Hypothalamus (tissue), 51 donors: ENCODE measurements around the gene TSEN2.

Experiments
- DNase-seq, 51 donors: peaks; one replicate each; lab custom pipeline; 2025; lab: John Stamatoyannopoulos, UW

The TSEN2 gene

DNA sequence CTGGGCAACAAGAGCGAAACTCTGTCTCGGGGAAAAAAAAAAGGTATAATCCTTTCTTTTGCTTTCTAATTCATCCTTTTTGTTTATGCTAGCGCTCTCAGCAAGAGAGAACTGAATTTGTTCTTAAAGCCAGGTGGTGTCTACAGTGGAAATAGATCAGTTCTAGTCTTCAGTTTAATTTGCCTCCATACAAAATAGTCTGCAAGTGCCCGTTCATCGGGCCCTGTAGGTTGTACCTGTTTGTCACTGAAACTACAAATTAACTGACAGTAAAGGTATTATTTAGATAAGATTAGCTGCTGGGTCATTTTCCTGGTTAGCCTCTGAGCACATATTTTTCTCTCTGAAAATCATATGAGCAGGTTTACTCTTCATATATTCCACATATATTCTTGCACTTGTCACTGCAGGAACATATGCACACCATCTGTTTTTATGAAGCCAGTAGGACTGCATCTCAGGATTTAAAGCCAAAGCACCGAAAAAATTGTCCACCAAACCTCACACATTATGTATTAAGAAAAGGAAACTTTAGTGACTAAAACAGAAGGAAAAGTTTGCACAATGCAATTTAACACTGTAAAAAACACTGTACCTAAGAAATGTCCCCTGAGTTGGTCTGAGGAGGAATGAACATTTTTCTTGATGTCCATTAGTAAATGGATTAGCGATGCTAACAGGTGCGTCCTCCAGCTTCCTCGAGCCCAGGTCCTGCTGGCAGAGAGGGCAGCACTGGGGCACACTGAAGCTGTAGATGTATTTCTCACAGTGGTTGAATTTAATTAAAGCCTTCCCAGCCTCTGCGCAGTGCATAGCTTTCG is 60.6 kb downstream of the TSEN2 start:
- DNase-seq = no peak

DNA sequence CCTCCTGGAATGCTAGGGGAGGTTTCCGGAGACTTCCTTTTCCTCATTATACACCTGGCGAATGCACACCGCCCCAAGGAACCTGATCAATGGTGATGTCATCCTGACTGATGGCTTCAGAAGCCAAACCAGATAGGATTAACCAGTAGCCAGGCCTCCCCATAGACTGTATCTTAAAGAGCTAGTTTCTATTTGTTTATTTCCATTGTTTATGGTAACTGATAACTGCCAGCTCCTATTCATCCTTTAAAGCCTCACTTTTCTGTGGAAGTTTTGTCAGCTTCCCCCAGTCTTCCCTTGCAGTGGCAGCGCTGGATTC is 61.2 kb downstream of the TSEN2 start, which contains the start of gene MKRN2OS:
TSS of gene MKRN2OS (minus strand) at position 27 of the 319 bp plus-strand sequence. CDS start 35 bp downstream, outside the sequence.
- DNase-seq = no peak

DNA sequence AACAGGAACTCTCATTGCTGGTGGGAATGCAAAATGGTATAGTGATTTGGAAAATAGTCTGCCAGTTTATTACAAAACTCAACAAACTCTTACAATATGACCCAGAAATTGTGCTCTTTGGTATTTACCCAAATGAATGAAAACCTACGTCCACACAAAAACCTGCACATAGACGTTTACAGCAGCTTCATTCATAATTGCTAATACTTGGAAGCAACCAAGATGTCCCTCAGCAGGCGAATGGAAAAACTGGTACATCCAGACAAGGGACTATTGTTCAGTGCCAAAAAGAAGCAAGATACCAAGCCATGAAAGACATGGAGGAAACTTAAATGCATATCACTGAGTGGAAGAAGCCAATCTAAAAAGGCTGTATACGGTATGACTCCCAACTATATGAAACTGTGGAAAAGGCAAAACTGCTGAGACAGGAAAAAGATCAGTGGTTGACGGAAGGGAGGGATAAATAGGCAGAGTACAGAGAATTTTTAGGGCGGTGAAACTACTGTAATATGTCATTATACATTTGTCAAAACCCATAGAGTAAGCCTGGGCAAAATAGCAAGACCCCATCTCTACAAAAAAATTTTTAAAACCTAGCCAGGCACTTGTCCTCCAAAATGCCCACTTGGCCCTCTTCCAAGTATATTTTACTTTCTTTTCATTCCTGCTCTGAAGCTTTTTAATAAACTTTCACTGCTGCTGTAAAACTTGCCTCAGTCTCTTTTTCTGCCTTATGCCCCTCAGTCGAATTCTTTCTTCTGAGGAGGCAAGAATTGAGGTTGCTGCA is 65.9 kb downstream of the TSEN2 start:
- DNase-seq = no peak

DNA sequence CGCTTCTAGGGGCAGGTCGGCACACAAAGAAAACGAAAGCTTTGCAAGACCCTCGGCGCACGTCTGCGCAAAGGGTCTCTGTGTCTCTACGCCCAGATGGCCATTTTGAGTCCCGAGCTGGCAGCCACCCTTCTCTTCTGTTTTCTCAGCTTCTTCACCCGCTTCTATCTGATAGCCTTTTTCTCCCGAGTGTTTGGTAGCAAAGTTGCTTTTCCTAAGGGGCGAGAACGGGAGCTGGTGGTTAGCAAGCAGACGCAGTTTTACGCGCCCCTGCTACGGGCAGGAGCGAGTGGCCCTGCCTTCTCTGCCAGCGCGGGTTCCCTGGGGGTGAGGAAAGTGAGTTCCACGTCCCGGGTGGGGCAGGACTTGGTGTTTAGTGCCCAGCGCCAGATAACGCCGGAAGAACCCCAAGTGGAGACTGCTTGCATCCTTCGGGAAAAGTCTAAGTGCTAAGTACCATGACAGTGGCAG is 69.7 kb downstream of the TSEN2 start:
- DNase-seq = peak in 7 of 51 donors; percentile 5 to 20 (median 7)

DNA sequence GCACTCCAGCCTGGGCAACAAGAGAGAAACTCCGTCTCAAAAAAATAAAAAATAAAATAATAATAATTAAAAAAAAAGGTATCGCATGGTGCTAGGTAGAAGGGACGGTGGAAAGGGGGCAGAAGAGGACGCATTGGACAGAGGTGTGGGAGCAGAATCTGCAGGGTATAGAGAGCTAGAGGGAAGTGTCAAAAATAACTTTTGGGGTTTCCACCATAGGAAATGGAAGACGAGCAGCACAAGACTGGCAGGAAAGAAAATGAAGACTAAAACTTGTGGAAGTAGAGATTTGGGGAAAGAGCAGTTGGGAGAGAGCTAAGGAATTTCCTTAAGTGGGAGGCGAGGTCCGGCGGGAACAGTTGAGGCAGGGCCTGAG is 72.0 kb downstream of the TSEN2 start:
- DNase-seq = no peak

DNA sequence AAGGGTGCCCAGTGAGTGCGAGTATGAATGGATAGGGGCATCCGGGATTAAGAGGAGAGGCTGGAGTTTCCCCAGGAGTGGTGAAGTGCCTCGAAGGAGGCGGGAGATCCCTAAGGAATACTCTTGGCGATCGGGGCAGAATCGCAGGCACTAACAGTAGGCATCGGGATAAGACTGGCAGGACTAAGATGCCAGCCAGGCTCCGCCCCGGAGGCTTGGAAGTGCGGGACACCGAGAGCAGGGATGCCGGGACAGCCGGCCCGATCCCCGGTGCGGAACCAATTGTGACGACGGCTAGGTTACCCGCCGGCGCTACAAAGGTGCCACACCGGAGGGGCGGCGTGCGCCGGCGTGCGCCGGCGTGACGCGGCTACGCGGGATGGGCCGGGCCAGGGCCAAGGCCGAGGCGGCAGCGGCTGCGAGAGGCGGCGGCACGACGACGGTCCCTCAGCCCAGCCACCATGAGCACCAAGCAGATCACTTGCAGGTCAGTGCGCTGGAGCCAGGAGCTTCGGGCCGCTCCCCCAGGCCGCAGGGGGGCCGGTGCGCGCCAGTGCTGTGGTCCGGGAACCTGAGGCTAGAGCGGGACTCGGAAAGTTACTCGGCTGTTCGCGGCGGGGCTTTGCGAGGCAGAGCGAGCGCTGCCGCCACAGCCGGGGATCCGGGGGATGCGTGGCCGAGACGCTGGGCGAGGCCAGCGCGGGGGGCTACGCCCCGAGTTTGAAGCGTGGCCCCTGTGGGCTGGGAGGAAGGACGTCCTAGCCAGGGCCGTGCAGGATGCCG is 72.6 kb downstream of the TSEN2 start, which contains the start of gene MKRN2:
TSS of gene MKRN2 (plus strand) at position 398 of the 783 bp plus-strand sequence. CDS start at position 462, 64 bp downstream.
- peak; percentile 30 to 92 (median 84) for DNase-seq

DNA sequence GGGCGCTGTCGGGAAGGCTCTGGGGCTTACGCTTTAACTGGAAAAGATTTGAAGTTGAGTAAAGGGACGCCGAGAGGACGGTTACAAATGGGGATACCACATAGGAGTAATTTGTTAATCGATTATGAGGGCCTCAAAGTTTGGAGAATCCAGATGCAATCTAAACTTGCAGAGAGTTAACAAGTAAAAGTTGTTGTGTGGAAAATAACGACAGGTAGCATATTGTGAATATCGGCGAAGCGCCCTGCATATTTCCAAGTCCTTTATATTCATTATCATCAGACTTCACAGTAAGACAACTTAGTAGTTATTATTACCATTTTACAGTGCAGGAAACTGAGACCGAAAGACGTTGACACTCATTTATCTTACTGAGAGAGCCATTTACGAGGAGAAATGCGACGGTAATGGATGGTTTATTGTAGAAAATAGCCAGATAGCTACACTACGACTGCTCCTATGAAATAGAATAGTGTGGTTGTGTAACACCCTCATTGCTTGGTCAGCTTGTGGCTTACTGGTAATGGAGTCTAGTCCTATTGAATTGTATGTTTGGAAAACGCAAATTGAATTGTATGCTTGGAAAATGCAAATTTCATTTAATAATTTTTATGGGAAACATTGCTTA is 73.3 kb downstream of the TSEN2 start:
- DNase-seq = peak in 1 of 51 donors; percentile 72

DNA sequence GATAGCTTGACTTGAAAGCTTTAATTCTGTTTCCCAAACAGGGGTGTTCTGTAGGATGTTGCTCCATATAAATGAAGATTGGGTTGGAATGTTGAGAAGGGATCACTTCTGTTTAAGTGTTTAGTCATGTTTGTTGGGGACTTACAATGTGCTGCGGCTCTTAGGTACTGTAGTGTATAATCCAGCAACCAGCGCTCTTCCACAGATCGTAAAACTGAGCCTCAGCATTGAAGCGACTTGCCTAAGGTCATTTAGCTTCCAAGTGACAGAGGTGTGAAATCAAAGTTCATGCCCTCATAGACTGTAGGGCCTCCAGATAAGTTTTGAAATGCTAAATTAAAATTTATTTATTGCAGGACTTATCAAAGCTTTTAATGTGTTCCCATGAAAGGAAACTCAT is 74.4 kb downstream of the TSEN2 start:
- no peak for DNase-seq

DNA sequence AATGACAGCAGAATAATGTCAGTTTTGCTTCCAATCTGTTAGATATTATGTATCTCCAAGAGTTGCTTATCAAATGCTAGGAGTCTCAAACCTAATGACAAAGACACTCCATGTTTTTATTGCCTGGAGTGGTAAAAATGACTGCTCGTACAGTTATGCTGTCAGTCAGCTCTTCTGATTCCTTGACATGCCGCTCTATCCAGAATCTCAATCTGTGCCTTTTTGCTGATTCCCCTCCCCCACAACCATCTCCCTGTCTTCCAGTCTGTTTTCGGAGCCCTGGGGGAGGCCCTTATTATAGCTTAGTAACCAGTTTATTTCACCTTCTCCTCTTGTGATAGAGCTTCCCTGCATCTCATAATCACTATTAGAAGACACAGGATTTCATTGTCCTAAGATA is 75.2 kb downstream of the TSEN2 start:
- no peak for DNase-seq

DNA sequence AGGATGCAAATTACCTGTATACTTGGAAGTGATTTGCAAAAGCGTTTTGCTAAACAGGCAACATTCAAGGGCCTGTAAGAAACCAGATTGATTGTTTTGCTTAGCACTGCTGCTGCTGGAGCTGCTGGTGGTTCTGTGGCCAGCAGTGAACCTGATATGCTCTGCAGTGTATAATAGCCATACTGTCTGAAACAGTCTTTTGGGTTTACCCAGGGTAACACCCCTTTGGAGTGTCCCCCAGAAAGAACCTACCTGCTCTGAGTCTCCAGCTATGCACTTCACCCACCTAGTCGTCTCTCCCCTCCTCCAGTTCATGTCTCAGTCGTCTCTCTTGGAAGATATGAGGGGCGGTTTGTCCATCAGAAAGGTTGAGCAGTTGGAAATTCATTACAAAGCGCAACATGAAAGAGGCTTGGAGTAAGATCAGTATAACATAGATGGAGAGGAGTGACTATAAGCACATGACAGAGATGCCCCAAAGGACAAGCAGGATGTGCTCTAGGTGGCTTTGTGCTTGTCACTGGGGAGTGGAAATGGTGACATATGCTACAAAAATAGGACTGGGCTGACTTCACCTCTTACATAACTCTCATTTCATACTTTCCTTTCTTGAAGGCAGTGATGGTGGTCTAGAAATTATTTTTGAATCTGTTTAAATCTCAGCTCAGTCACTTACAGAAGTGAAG is 76.4 kb downstream of the TSEN2 start:
- no peak for DNase-seq

DNA sequence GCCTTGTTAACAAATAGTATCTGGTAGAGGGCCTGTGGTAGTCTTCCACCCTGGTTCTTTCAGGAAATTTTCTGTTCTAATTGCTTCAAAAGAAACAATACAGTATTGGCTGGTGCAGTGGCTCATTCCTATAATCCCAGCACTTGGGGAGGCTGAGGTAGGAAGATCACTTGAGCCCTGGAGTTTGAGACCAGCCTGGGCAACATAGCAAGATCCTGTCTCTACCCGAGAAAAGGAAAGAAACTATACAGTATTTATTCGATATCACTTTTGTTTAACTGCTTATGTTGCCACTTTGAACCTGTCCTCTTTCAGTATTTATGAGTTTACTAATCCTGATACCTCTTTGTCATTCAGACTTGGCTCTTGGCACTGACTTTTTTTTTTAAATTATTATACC is 77.1 kb downstream of the TSEN2 start:
- DNase-seq = no peak

DNA sequence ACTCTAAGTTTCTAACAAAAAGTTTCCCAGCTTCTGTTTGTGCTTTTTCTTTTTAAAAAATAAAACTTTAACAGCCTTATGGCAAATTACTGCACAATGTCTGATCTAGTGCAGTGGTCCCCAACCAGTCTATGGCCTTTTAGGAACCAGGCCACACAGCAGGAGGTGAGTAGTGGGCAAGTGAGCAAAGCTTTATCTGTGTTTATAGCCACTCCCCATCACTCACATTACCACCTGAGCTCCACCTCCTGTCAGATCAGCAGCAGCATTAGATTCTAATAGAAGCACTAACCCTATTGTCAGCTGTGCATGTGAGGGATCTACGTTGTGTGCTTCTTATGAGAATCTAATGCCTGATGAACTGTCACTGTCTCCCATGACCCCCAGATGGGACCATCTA is 78.2 kb downstream of the TSEN2 start:
- no peak for DNase-seq

DNA sequence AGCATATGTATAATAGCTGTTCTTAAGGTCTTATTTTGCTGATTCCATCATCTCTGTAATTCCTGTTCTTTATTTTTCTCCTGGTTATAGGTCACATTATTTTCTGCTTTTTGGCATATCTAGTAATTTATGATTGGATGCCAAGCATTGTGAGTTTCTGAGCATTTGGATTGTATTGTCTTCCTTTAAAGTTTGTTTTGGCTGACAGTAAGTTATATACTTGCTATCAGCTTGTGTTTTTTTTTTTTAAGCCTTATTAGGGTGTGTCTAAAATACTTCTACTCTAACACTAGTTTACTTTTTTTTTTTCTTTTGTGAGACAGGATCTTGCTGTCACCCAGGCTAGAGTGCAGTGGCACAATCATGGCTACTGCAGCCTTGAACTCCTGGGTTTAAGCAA is 82.7 kb downstream of the TSEN2 start:
- no peak for DNase-seq

DNA sequence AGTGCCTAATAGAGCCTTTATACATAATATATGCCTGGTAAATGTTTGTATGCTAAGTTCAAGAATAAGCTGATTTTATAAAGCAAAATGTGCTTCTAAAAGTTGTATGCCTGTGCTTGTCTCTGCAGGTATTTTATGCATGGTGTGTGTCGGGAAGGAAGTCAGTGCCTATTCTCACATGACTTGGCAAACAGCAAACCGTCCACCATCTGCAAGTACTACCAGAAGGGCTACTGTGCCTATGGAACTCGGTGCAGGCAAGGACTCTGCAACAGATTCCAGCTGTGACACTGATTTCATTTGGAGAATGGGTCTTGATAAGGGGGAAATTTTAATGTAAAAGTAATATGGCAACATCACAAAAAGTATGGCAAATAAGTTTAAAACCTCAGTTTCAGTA is 84.5 kb downstream of the TSEN2 start:
- DNase-seq = no peak

DNA sequence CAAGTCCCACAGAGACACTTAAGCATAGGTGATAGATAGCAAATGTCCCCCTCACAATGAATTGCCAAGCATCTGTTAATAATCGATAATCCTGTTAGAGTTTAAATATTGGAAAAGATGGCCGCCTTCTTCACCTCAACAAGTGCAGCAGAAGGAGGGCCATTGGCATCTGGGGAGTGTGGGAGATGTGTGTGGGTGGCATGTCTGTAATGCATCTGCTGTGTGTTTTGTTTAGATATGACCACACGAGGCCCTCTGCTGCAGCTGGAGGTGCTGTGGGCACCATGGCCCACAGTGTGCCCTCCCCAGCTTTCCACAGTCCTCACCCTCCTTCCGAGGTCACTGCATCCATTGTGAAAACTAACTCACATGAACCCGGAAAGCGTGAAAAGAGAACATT is 85.6 kb downstream of the TSEN2 start:
- no peak for DNase-seq

DNA sequence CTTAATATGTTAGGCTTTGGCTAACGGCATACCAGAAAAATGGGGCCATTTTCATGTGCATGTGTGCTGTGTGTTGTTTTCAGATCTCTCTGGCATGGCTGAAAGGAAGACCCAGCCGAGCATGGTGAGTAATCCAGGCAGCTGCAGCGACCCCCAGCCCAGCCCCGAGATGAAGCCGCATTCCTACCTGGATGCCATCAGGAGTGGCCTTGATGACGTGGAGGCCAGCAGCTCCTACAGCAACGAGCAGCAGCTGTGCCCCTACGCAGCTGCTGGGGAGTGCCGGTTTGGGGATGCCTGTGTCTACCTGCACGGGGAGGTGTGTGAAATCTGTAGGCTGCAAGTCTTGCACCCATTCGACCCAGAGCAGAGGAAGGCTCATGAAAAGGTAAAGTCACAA is 87.7 kb downstream of the TSEN2 start:
- no peak for DNase-seq

DNA sequence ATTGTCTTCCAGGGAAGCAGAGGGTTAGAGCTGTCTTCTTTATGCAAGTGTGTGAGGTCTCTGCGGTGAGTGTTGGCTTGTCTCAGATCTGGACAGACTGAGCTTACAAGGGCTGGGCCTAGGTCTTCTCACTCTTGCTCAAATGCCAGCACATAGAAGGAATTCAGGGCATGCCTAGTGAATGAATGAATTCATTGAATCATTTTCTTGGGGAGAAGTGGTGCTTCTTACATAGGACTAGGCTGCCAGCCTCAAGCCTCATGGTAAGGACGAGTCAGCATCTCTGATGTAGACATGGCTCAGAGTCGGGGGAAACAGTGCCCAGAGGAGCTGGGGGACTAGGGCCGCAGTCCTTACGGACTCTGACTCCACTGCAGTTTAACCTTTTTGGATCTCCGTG is 89.9 kb downstream of the TSEN2 start:
- no peak for DNase-seq

DNA sequence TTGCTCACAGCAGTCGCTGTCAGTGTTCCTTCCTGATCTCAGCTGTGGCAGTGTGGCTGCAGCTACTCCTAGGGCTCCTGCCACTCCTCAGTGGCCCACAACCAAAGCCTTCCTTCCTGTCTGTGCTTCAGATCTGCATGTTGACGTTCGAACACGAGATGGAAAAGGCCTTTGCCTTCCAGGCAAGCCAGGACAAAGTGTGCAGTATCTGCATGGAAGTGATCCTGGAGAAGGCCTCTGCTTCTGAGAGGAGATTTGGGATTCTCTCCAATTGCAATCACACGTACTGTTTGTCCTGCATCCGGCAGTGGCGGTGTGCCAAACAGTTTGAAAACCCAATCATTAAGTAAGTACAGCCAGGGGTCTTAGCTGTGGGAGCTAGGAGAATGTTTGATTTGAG is 90.4 kb downstream of the TSEN2 start:
- no peak for DNase-seq

DNA sequence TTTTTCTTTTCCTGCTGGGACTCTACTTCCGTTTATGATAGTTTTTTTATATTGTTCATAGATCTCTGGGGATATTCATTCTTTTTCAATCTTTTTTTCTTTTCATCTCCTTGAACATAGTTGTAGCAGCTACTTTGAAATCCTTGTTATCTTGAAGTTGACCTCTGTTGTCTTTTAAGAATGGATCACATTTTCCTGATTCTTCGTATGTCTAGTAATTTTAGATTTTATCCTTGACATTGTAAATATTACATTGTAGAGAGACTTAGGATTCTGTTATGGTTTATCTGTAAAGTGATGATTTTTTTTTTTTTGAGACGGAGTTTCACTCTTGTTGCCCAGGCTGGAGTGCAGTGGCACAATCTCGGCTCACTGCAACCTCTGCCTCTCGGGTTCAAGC is 93.1 kb downstream of the TSEN2 start:
- no peak for DNase-seq

DNA sequence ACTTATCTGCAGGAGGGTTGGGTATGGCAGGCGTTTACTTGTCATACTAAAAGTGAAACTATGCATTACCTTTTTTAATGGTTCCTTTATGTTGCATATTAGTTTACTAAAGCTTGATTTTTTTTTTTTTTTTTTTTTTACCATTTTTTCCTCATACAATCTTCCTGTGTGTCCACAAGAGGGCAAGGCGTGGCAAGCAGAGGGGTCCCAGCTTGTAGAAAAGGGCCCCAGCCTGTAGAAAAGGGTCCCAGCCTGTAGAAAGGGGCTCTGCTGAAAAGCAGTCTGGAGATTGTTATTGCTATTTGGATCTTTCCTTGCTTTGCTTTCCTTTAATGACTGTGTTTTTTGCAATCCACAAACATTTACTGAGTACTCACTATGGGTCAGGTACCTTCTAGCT is 94.5 kb downstream of the TSEN2 start:
- DNase-seq = no peak
